GM19239 (cell line): ENCODE results near the gene AAMP.

Experiments used
- DNase-seq: peaks from one replicate; pipeline ENCODE4 v3.0.0; 2011; ENCODE audit warnings: low spot score; ENCODE audit not compliant: insufficient read length
- FAIRE-seq: peaks from 2 replicates; lab custom pipeline; 2011; peaks lifted over from hg19 to GRCh38; lab: Jason Lieb, UNC

AAMP gene

GRCh38 chr2:218261423-218262236, 8.3 kb downstream of the AAMP start:
- FAIRE-seq: no peak
- no peak for DNase-seq

- FAIRE-seq (no peak), DNase-seq (no peak)
Measured at GRCh38 chr2:218260742-218261422, 9.1 kb downstream of the AAMP start, which contains the start of gene GPBAR1. Gene GPBAR1, plus strand, starts transcription at chr2:218261015. Its CDS starts 1,710 bp downstream, at chr2:218262725.

GRCh38 chr2:218260166-218260565, 9.8 kb downstream of the AAMP start:
- DNase-seq (no peak), FAIRE-seq (no peak)

GRCh38 chr2:218259099-218259961, 10.6 kb downstream of the AAMP start:
- no peak for DNase-seq
- no peak for FAIRE-seq

- DNase-seq (peak; percentile 76), FAIRE-seq (peak; percentile 95)
Measured at GRCh38 chr2:218257390-218257981, 12.5 kb downstream of the AAMP start.

- DNase-seq (no peak), FAIRE-seq (no peak)
Measured at GRCh38 chr2:218256612-218257350, 13.2 kb downstream of the AAMP start.

- peak; percentile 28 for FAIRE-seq
Measured at GRCh38 chr2:218255446-218255845, 14.5 kb downstream of the AAMP start.

GRCh38 chr2:218253232-218253625, 16.7 kb downstream of the AAMP start:
- DNase-seq (no peak), FAIRE-seq (no peak)

More at GRCh38 chr2:218255446-218255845, 14.5 kb downstream of the AAMP start:
- DNase-seq: no peak

GRCh38 chr2:218252509-218253231, 17.3 kb downstream of the AAMP start:
- FAIRE-seq (peak; percentile 4), DNase-seq (no peak)

GRCh38 chr2:218249691-218250090, 20.2 kb downstream of the AAMP start:
- no peak for DNase-seq
- FAIRE-seq: no peak

- no peak for DNase-seq
- no peak for FAIRE-seq
Measured at GRCh38 chr2:218245214-218245613, 24.7 kb downstream of the AAMP start.

GRCh38 chr2:218244665-218245064, 25.3 kb downstream of the AAMP start:
- FAIRE-seq (no peak), DNase-seq (no peak)

GRCh38 chr2:218244204-218244603, 25.7 kb downstream of the AAMP start:
- FAIRE-seq (no peak), DNase-seq (no peak)

GRCh38 chr2:218238887-218239286, 31.1 kb downstream of the AAMP start:
- DNase-seq (no peak), FAIRE-seq (no peak)

GRCh38 chr2:218236829-218237228, 33.1 kb downstream of the AAMP start:
- FAIRE-seq: no peak
- DNase-seq: no peak

- no peak for FAIRE-seq
Measured at GRCh38 chr2:218235017-218235416, 34.9 kb downstream of the AAMP start.

GRCh38 chr2:218234521-218234920, 35.4 kb downstream of the AAMP start:
- DNase-seq: no peak
- no peak for FAIRE-seq

More at GRCh38 chr2:218235017-218235416, 34.9 kb downstream of the AAMP start:
- no peak for DNase-seq

- DNase-seq: no peak
- FAIRE-seq: no peak
Measured at GRCh38 chr2:218233543-218233942, 36.4 kb downstream of the AAMP start.

GRCh38 chr2:218230882-218231281, 39.1 kb downstream of the AAMP start:
- peak; percentile 19 for DNase-seq
- peak; percentile 93 for FAIRE-seq
